Central memory CD8-positive, alpha-beta T cell (primary cell): ENCODE data around the gene CLHC1.
"Not testable (repeated sequence)": the region's sequence is repeated elsewhere in the genome, so short reads cannot be mapped to it uniquely, and the experiment has no call there.

Source experiments
- ATAC-seq: fragments of 150-1000 bp; cut with Tn5 transposase; replicated peaks from 2 replicates; pipeline ENCODE4 v1.10.0; 2022; ENCODE audit warnings: mild to moderate bottlenecking, moderate FRiP score, moderate number of reproducible peaks; ENCODE audit not compliant: poor library complexity, severe bottlenecking; ENCODE audit errors: extremely low read depth
- DNase-seq, 2 donors: peaks; one replicate each; pipeline ENCODE4 v3.0.0; 2021; ENCODE audit warnings: low spot score in 2 of 2
- H3K27ac Mint-ChIP-seq: one replicate; pipeline ENCODE4 v1.8.0; 2022; ENCODE audit warnings: low read depth, mild to moderate bottlenecking, moderate library complexity, mixed read lengths
- H3K27me3 Mint-ChIP-seq: one replicate; pipeline ENCODE4 v1.8.0; 2022; ENCODE audit warnings: mixed read lengths
- H3K36me3 Mint-ChIP-seq: one replicate; pipeline ENCODE4 v1.8.0; 2022; ENCODE audit warnings: mild to moderate bottlenecking, moderate library complexity, mixed read lengths; ENCODE audit not compliant: insufficient read depth
- H3K4me1 Mint-ChIP-seq: one replicate; pipeline ENCODE4 v1.8.0; 2022; ENCODE audit warnings: mixed read lengths
- H3K4me3 Mint-ChIP-seq: one replicate; pipeline ENCODE4 v1.8.0; 2022; ENCODE audit warnings: mild to moderate bottlenecking, moderate library complexity, mixed read lengths
- H3K9me3 Mint-ChIP-seq: one replicate; pipeline ENCODE4 v1.8.0; 2022; ENCODE audit warnings: mixed read lengths

CLHC1 gene

DNA sequence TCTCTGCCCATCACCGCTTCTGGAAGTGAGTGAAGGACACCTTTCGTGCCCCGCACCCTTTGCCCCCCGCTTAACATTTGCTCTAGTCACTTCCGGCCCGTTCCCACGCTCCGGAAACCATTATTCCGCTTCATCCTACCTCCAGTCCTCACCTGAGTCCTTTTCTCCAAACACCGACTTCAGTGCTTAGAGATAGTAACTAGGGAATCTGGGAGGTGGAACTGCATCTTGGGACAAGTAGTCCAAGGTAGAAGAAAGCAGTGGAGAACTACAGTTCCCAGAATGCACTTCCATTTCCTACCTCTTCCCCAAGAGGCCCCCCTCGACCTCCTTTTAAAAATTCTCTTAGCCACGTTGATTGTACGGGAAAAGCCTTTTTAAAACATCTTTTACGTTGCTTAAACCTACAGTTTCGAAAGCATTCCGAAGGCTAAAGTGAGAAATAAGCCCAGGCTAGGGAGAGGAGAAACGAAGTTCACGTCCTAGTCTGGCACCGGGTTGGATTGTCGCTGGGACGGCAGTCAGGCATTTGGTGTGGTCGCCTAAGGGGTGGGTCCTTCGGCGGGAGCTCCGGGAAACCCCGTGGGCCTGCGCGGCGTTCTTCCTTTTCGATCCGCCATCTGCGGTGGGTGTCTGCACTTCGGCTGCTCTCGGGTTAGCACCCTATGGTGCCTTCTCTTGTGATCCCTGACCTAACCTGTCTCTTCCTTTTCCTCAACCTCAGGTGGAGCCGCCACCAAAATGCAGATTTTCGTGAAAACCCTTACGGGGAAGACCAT, at the start of gene CLHC1, which contains the start of gene RPS27A:
CLHC1 (minus strand) TSS at position 210 of the 779 bp plus-strand sequence. CDS start 9,882 bp downstream, outside the sequence.
RPS27A (plus strand) TSS at position 605 of the 779 bp plus-strand sequence; CDS start at position 742, 137 bp downstream.
- DNase-seq (peak; percentile 91 to 93), ATAC-seq (peak; percentile 90)
- Mint-ChIP-seq H3K4me3 (peak within 1 kb of the TSS; percentile 95), H3K9me3 (peaks cover 4% of the 10 kb centered on the region), H3K27me3 (no peaks in the 10 kb centered on the region), H3K36me3 (peaks cover 37% of the 10 kb centered on the region), H3K4me1 (peaks cover 49% of the 10 kb centered on the region), H3K27ac (peak within 1 kb of the TSS; percentile 97)

GRCh38 chr2:55280851-55281546, 48.9 kb upstream of the CLHC1 start:
- peak overlapping the region; percentile 89 for H3K4me3 Mint-ChIP-seq
- not testable (repeated sequence) for H3K4me1 Mint-ChIP-seq, H3K36me3 Mint-ChIP-seq, H3K9me3 Mint-ChIP-seq, H3K27me3 Mint-ChIP-seq, ATAC-seq, DNase-seq
- peak overlapping the region; percentile 95 for H3K27ac Mint-ChIP-seq

GRCh38 chr2:55279859-55280424, 47.8 kb upstream of the CLHC1 start:
- not testable (repeated sequence) for H3K27me3 Mint-ChIP-seq, H3K4me1 Mint-ChIP-seq, H3K9me3 Mint-ChIP-seq, DNase-seq, H3K27ac Mint-ChIP-seq, H3K36me3 Mint-ChIP-seq, H3K4me3 Mint-ChIP-seq, ATAC-seq

DNA sequence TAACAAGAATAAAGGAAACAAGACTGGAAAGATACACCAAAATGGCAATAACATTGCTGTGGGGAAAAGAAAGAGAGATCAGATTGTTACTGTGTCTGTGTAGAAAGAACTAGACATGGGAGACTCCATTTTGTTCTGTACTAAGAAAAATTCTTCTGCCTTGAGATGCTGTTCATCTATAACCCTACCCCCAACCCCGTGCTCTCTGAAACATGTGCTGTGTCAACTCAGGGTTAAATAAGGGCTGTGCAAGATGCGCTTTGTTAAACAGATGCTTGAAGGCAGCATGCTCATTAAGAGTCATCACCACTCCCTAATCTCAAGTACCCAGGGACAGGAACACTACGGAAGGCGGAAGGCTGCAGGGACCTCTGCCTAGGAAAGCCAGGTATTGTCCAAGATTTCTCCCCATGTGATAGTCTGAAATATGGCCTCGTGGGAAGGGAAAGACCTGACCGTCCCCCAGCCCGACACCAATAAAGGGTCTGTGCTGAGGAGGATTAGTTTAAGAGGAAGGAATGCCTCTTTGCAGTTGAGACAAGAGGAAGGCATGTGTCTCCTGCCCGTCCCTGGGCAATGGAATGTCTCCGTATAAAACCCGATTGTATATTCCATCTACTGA, 47.2 kb upstream of the CLHC1 start:
- not testable (repeated sequence) for ATAC-seq, H3K27ac Mint-ChIP-seq, H3K27me3 Mint-ChIP-seq, H3K4me1 Mint-ChIP-seq, H3K4me3 Mint-ChIP-seq, DNase-seq, H3K36me3 Mint-ChIP-seq, H3K9me3 Mint-ChIP-seq

DNA sequence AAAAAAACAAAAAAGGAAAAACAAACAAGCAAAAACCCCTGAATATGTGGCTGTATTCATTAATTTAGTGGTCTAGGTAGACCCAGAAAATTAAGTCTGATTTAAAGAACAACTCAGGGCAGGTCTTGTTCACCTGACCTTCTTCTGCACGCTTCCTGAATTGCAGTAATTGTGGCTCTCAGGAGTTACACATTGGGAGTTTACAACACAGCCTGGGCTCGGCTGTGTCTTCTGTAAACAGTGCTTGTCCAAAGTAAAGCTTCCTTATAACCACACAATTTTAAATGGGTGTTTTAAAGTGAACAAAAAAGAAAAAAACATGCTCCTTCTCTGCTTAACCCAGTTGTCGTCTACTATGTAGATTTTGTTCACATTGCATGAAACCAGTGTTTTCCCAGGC, 45.2 kb upstream of the CLHC1 start:
- Mint-ChIP-seq H3K4me3 (no peak overlapping the region), H3K36me3 (peaks cover 6% of the 10 kb centered on the region), H3K9me3 (no peaks in the 10 kb centered on the region), H3K4me1 (no peaks in the 10 kb centered on the region), H3K27me3 (peaks cover 19% of the 10 kb centered on the region), H3K27ac (no peak overlapping the region)
- no peak for DNase-seq
- ATAC-seq: no peak

- not testable (repeated sequence) for ATAC-seq, DNase-seq, H3K36me3 Mint-ChIP-seq, H3K4me3 Mint-ChIP-seq, H3K27ac Mint-ChIP-seq, H3K4me1 Mint-ChIP-seq, H3K9me3 Mint-ChIP-seq
- peaks cover 19% of the 10 kb centered on the region for H3K27me3 Mint-ChIP-seq
Observed at GRCh38 chr2:55274346-55274745, 42.3 kb upstream of the CLHC1 start.

GRCh38 chr2:55269645-55269990, 37.5 kb upstream of the CLHC1 start:
- H3K4me1 Mint-ChIP-seq: peaks cover 17% of the 10 kb centered on the region
- H3K27ac Mint-ChIP-seq: peak overlapping the region; percentile 100
- peaks cover 25% of the 10 kb centered on the region for H3K36me3 Mint-ChIP-seq
- no peaks in the 10 kb centered on the region for H3K9me3 Mint-ChIP-seq
- DNase-seq (no peak), ATAC-seq (peak; percentile 22)
- peak overlapping the region; percentile 93 for H3K4me3 Mint-ChIP-seq
- H3K27me3 Mint-ChIP-seq: peaks cover 18% of the 10 kb centered on the region

DNA sequence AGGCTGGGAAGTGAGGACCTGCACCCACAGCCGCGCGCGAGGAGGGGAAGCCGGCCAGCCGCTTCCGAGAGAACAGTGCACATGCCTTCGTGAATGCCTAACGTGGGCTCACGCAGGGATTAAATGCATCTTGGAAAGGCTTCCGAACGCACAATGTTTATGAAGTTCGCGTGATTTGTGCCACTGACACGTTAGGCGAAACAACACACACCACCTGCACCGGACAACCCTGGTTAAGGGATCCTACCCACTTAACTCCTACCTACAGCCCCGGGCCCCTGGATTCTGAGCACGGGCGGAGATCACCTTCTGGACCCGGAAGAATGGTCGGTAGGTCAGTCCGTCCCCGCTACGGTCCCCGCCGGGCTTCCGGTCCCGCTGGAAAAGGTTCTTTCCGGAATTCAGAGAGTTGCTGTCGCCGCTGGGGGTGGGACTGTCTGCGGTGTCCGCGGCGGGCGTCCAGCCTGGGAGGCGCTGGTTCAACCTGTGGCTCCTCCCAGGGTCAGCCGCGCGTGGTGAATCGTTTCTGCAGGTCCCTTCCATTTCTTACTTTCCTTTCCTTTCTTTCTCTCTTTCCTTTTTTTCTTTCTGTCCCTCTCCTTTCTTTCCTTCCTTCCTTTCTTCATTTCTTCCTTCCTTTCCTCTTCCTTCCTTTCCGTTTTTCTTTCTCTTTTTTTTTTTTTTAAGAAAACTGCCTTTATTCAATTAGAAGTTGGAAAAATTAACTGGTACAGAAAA, 37.0 kb upstream of the CLHC1 start, which contains the start of gene MTIF2:
MTIF2 (minus strand) TSS at position 325 of the 738 bp plus-strand sequence. CDS start 5,373 bp downstream, outside the sequence.
- peaks cover 17% of the 10 kb centered on the region for H3K4me1 Mint-ChIP-seq
- ATAC-seq: peak; percentile 89

DNA sequence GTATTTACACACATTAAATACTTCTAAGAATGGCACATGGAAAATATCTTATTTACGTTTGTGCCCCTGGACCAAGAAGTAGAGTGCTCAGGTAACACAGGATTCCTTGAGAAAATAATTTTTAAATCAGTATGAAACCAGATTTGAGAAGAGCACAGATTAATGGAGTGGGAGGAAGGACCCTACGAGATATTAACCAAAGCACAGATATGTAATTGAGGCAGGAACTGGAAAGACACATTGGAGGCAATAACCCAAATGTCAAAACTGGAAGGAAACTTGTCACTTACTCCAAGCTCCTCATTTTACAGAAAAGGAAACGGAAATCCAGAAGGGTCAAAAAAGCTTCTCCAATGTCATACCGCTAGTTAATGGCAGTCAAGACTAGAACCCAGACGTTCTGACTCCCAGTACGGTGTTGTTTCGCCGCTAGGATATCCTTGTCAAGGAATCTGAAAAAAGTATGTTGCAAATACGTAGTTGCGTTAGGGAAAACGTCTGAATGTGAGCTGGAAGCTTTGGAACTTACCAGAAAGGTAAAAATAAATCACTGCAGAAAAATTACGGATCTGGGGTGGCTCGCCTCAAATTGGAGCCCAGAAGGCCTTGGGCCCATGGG, 36.3 kb upstream of the CLHC1 start:
- no peak for DNase-seq
- no peak for ATAC-seq

More for the DNA sequence above, 37.0 kb upstream of the CLHC1 start, which contains the start of gene MTIF2:
- no peaks in the 10 kb centered on the region for H3K9me3 Mint-ChIP-seq
- DNase-seq: peak; percentile 79
- peaks cover 27% of the 10 kb centered on the region for H3K36me3 Mint-ChIP-seq
- H3K4me3 Mint-ChIP-seq: peak within 1 kb of the TSS; percentile 93
- peak within 1 kb of the TSS; percentile 100 for H3K27ac Mint-ChIP-seq
- H3K27me3 Mint-ChIP-seq: peaks cover 13% of the 10 kb centered on the region

DNA sequence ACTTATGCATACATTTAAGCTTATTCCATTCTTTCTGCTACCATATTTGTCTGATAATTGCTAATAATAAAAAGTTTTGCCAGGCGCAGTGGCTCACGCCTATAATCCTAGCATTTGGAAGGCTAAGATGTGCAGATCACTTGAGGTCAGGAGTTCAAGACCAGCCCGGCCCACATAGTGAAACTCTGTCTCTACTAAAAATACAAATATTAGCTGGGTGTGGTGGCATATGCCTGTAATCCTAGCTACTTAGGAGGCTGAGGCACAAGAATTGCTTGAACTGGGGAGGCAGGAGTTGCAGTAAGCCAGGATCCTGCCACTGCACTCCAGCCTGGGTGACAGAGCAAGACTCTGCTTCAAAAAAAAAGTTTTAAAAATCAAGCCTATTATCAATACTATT, 27.5 kb upstream of the CLHC1 start:
- H3K36me3 Mint-ChIP-seq: peaks cover 39% of the 10 kb centered on the region
- not testable (repeated sequence) for H3K9me3 Mint-ChIP-seq, H3K4me3 Mint-ChIP-seq, ATAC-seq, DNase-seq, H3K4me1 Mint-ChIP-seq, H3K27me3 Mint-ChIP-seq, H3K27ac Mint-ChIP-seq

More for the DNA sequence above, 36.3 kb upstream of the CLHC1 start:
- Mint-ChIP-seq H3K27me3 (peaks cover 6% of the 10 kb centered on the region), H3K4me1 (peaks cover 17% of the 10 kb centered on the region), H3K4me3 (peak overlapping the region; percentile 93), H3K27ac (peak overlapping the region; percentile 100), H3K36me3 (peaks cover 33% of the 10 kb centered on the region), H3K9me3 (no peaks in the 10 kb centered on the region)

GRCh38 chr2:55252832-55253231, 20.7 kb upstream of the CLHC1 start:
- H3K27me3 Mint-ChIP-seq: no peaks in the 10 kb centered on the region
- ATAC-seq (no peak), DNase-seq (no peak)
- H3K27ac Mint-ChIP-seq: no peak overlapping the region
- H3K4me3 Mint-ChIP-seq: no peak overlapping the region
- H3K4me1 Mint-ChIP-seq: no peaks in the 10 kb centered on the region
- H3K9me3 Mint-ChIP-seq: no peaks in the 10 kb centered on the region
- peaks cover 10% of the 10 kb centered on the region for H3K36me3 Mint-ChIP-seq
